HEK293 (cell line): Measurements from ENCODE around the gene PLA2G4A.

Experiments used
- CTCF ChIA-PET: fragments of 350-600 bp; formaldehyde crosslinking; extraction: SDS; loops from one replicate; lab custom pipeline; 2021; ENCODE audit warnings: antibody characterized with exemption; lab: Yijun Ruan, JAX
- POLR2A ChIA-PET: fragments of 300-600 bp; formaldehyde crosslinking; extraction: SDS; loops from one replicate; lab custom pipeline; 2020; ENCODE audit warnings: antibody characterized with exemption, inconsistent platforms; lab: Yijun Ruan, JAX
- H3K27ac ChIP-seq: fragments of 200-500 bp; sonication (Bioruptor generic); 2 replicates; pipeline ENCODE4 v1.5.1; 2014; ENCODE audit warnings: low read depth, low read length, control low read depth, inconsistent platforms; ENCODE audit errors: extremely low read depth
- H3K36me3 ChIP-seq, 2 experiments: fragments of 200-500 bp in 1 of 2; sonication (Bioruptor generic) in 1 of 2; 1 replicate in 1 of 2; 2 replicates in 1 of 2; pipeline ENCODE4 v1.5.1; 2014 to 2017; ENCODE audit warnings: inconsistent platforms in 2 of 2, low read length in 2 of 2; ENCODE audit not compliant: control insufficient read depth in 2 of 2, insufficient read depth in 1 of 2
- H3K4me1 ChIP-seq: fragments of 200-500 bp; sonication (Bioruptor generic); 2 replicates; pipeline ENCODE4 v1.5.1; 2014; ENCODE audit warnings: mild to moderate bottlenecking, low read length, inconsistent platforms; ENCODE audit not compliant: control insufficient read depth, insufficient read depth
- H3K4me3 ChIP-seq: 2 replicates; pipeline ENCODE4 v1.5.1; 2011; ENCODE audit warnings: low read depth, mild to moderate bottlenecking, control low read depth, low read length, moderate library complexity
- H3K9me3 ChIP-seq: fragments of 200-500 bp; sonication (Bioruptor generic); 2 replicates; pipeline ENCODE4 v1.5.1; 2014; ENCODE audit warnings: low read depth, low read length, inconsistent platforms; ENCODE audit not compliant: control insufficient read depth, insufficient read depth
- BCL11B ChIP-seq: fragments of 450-650 bp; formaldehyde crosslinking; IDR thresholded peaks from 2 replicates; pipeline ENCODE4 v1.5.1; 2016; ENCODE audit warnings: low read depth, missing biosample characterization, missing genetic modification characterization
- HOXA7 ChIP-seq: sonication (generic); formaldehyde crosslinking; IDR thresholded peaks from 2 replicates; pipeline ENCODE4 v1.8.1; 2022; ENCODE audit warnings: missing genetic modification reagents, borderline replicate concordance
- HOXC10 ChIP-seq: sonication (generic); formaldehyde crosslinking; IDR thresholded peaks from 2 replicates; pipeline ENCODE4 v1.8.1; 2023; ENCODE audit warnings: mild to moderate bottlenecking, missing genetic modification reagents
- KLF10 ChIP-seq: fragments of 450-650 bp; IDR thresholded peaks from 2 replicates; pipeline ENCODE4 v1.5.1; 2018; ENCODE audit warnings: missing biosample characterization, mild to moderate bottlenecking, missing genetic modification characterization
- SCRT2 ChIP-seq: fragments of 450-650 bp; formaldehyde crosslinking; IDR thresholded peaks from 2 replicates; pipeline ENCODE4 v1.5.1; 2016; ENCODE audit warnings: missing biosample characterization, missing genetic modification characterization
- ZNF112 ChIP-seq: fragments of 450-650 bp; formaldehyde crosslinking; IDR thresholded peaks from 2 replicates; pipeline ENCODE4 v1.5.0; 2017; ENCODE audit warnings: missing biosample characterization, missing genetic modification characterization
- ZNF133 ChIP-seq: fragments of 450-650 bp; formaldehyde crosslinking; IDR thresholded peaks from 2 replicates; pipeline ENCODE4 v1.5.1; 2016; ENCODE audit warnings: missing biosample characterization, missing genetic modification characterization
- ZNF140 ChIP-seq: fragments of 450-650 bp; formaldehyde crosslinking; IDR thresholded peaks from 2 replicates; pipeline ENCODE4 v1.5.1; 2016; ENCODE audit warnings: missing biosample characterization, missing genetic modification characterization
- ZNF175 ChIP-seq: fragments of 450-650 bp; formaldehyde crosslinking; IDR thresholded peaks from 2 replicates; pipeline ENCODE4 v1.5.1; 2016; ENCODE audit warnings: missing biosample characterization, missing genetic modification characterization
- ZNF2 ChIP-seq: fragments of 450-650 bp; formaldehyde crosslinking; IDR thresholded peaks from 2 replicates; pipeline ENCODE4 v1.5.1; 2016; ENCODE audit warnings: missing biosample characterization, missing genetic modification characterization
- ZNF211 ChIP-seq: fragments of 450-650 bp; formaldehyde crosslinking; IDR thresholded peaks from 2 replicates; pipeline ENCODE4 v1.5.1; 2016; ENCODE audit warnings: low read depth, missing biosample characterization, missing genetic modification characterization
- ZNF221 ChIP-seq: fragments of 450-650 bp; formaldehyde crosslinking; IDR thresholded peaks from 2 replicates; pipeline ENCODE4 v1.5.1; 2017; ENCODE audit warnings: missing biosample characterization, missing genetic modification characterization, borderline replicate concordance
- ZNF248 ChIP-seq: fragments of 450-650 bp; formaldehyde crosslinking; IDR thresholded peaks from 2 replicates; pipeline ENCODE4 v1.5.1; 2017; ENCODE audit warnings: missing biosample characterization, missing genetic modification characterization
- ZNF426 ChIP-seq: fragments of 450-650 bp; formaldehyde crosslinking; IDR thresholded peaks from 2 replicates; pipeline ENCODE4 v1.5.1; 2017; ENCODE audit warnings: missing biosample characterization, missing genetic modification characterization, mild to moderate bottlenecking, inconsistent platforms, moderate library complexity
- ZNF555 ChIP-seq: fragments of 450-650 bp; formaldehyde crosslinking; conservative IDR thresholded peaks from 2 replicates; pipeline ENCODE4 v1.5.1; 2017; ENCODE audit warnings: missing biosample characterization, mild to moderate bottlenecking, missing genetic modification characterization, inconsistent platforms
- ZNF558 ChIP-seq: fragments of 450-650 bp; formaldehyde crosslinking; IDR thresholded peaks from 2 replicates; pipeline ENCODE4 v1.5.1; 2016; ENCODE audit warnings: missing biosample characterization, missing genetic modification characterization
- ZNF561 ChIP-seq: fragments of 450-650 bp; IDR thresholded peaks from 2 replicates; pipeline ENCODE4 v1.5.1; 2018; ENCODE audit warnings: missing biosample characterization, missing genetic modification characterization, borderline replicate concordance
- ZNF660 ChIP-seq: fragments of 450-650 bp; IDR thresholded peaks from 2 replicates; pipeline ENCODE4 v1.5.1; 2018; ENCODE audit warnings: missing biosample characterization, mild to moderate bottlenecking, missing genetic modification characterization
- ZNF707 ChIP-seq: fragments of 450-650 bp; formaldehyde crosslinking; IDR thresholded peaks from 2 replicates; pipeline ENCODE4 v1.5.1; 2016; ENCODE audit warnings: missing biosample characterization, missing genetic modification characterization
- ZNF785 ChIP-seq: fragments of 450-650 bp; formaldehyde crosslinking; IDR thresholded peaks from 2 replicates; pipeline ENCODE4 v1.5.1; 2016; ENCODE audit warnings: missing biosample characterization, missing genetic modification characterization
- TF ChIP-seq, protein P1 (sequence below): fragments of 450-650 bp; formaldehyde crosslinking; IDR thresholded peaks from 2 replicates; pipeline ENCODE4 v1.5.1; 2017; ENCODE audit warnings: missing biosample characterization, missing genetic modification characterization
- TF ChIP-seq, protein P2 (sequence below): fragments of 450-650 bp; formaldehyde crosslinking; IDR thresholded peaks from 2 replicates; pipeline ENCODE4 v1.5.1; 2016; ENCODE audit warnings: missing biosample characterization, missing genetic modification characterization
- TF ChIP-seq, protein P3 (sequence below): fragments of 450-650 bp; formaldehyde crosslinking; IDR thresholded peaks from 2 replicates; pipeline ENCODE4 v1.5.1; 2017; ENCODE audit warnings: missing biosample characterization, missing genetic modification characterization

The PLA2G4A gene

DNA sequence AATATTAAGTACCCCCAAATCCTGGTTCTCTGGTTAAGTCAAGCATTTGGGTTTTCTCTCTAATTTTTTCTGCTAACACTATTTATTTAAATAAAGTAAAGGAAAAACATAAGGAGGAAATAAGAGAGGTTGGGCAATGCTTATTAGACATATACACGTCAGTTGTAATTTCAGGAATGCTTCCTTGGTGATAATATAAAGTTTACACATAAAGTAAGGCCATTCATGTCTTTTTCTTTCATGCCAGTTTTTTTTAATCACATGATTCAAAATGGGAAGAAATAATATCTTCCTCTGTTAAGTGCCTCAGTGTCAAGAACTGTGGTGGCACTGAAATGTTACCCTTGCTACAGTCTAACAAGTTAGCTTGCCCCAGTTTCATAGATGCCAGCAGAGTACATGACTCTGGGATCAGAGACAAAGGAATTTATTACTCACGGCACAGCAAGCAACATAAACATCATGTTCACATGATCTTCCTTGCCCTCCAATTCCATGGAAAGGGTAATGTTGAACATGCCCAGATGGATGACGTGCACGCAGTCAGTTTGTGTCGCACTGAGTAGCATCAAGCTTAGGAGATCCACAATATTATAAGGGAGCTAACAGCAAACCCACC lies 184.9 kb downstream of the PLA2G4A start (continued):
- no peak for TF ChIP-seq ZNF785
- no peak for TF ChIP-seq HOXA7 (CRISPR knock-in tag)

DNA sequence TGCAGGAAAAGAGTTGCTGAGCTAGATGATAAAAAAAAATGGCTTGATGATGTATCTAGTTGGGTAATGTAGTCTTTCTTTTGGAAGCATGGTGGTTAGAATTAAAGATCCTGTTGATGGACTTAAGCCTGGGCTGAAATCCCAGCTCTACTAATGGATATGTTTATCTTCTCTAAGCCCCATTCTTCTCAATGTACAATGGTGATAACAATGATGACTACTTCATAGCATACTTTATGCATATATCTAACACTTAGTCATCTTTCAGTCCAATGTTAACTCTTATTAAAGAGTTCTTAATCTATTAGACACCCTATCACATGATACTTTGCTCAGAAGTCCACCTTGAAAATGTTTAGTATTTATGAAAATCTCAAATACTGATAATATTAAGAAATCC lies 189.5 kb downstream of the PLA2G4A start:
- POLR2A ChIA-PET, result no interaction called here
- TF ChIP-seq ZNF248 (no peak), ZNF426 (tag by site-specific recombination) (no peak), BCL11B (no peak), ZNF707 (tag by site-specific recombination) (no peak), ZNF558 (tag by site-specific recombination) (no peak), ZNF555 (tag by site-specific recombination) (no peak), ZNF211 (tag by site-specific recombination) (no peak), ZNF140 (tag by site-specific recombination) (no peak), ZNF221 (no peak)
- TF ChIP-seq, protein P1, sequence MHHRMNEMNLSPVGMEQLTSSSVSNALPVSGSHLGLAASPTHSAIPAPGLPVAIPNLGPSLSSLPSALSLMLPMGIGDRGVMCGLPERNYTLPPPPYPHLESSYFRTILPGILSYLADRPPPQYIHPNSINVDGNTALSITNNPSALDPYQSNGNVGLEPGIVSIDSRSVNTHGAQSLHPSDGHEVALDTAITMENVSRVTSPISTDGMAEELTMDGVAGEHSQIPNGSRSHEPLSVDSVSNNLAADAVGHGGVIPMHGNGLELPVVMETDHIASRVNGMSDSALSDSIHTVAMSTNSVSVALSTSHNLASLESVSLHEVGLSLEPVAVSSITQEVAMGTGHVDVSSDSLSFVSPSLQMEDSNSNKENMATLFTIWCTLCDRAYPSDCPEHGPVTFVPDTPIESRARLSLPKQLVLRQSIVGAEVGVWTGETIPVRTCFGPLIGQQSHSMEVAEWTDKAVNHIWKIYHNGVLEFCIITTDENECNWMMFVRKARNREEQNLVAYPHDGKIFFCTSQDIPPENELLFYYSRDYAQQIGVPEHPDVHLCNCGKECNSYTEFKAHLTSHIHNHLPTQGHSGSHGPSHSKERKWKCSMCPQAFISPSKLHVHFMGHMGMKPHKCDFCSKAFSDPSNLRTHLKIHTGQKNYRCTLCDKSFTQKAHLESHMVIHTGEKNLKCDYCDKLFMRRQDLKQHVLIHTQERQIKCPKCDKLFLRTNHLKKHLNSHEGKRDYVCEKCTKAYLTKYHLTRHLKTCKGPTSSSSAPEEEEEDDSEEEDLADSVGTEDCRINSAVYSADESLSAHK (tag by site-specific recombination), result no peak
- TF ChIP-seq, protein P2, sequence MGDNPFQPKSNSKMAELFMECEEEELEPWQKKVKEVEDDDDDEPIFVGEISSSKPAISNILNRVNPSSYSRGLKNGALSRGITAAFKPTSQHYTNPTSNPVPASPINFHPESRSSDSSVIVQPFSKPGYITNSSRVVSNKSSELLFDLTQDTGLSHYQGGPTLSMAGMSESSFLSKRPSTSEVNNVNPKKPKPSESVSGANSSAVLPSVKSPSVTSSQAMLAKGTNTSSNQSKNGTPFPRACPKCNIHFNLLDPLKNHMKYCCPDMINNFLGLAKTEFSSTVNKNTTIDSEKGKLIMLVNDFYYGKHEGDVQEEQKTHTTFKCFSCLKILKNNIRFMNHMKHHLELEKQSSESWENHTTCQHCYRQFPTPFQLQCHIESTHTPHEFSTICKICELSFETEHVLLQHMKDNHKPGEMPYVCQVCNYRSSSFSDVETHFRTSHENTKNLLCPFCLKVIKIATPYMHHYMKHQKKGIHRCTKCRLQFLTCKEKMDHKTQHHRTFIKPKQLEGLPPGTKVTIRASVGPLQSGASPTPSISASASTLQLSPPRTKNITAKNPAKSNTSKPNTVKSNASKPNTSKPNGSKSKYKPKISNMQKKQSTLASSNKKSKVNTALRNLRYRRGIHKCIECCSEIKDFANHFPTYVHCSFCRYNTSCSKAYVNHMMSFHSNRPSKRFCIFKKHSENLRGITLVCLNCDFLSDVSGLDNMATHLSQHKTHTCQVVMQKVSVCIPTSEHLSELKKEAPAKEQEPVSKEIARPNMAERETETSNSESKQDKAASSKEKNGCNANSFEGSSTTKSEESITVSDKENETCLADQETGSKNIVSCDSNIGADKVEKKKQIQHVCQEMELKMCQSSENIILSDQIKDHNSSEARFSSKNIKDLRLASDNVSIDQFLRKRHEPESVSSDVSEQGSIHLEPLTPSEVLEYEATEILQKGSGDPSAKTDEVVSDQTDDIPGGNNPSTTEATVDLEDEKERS (tag by site-specific recombination), result no peak
- H3K4me3 ChIP-seq, result no peak overlapping the region
- H3K27ac ChIP-seq, result no peak overlapping the region
- no peaks in the 10 kb centered on the region for H3K36me3 ChIP-seq
- H3K4me1 ChIP-seq, result no peaks in the 10 kb centered on the region
- CTCF ChIA-PET, result no interaction called here
- no peaks in the 10 kb centered on the region for H3K9me3 ChIP-seq

DNA sequence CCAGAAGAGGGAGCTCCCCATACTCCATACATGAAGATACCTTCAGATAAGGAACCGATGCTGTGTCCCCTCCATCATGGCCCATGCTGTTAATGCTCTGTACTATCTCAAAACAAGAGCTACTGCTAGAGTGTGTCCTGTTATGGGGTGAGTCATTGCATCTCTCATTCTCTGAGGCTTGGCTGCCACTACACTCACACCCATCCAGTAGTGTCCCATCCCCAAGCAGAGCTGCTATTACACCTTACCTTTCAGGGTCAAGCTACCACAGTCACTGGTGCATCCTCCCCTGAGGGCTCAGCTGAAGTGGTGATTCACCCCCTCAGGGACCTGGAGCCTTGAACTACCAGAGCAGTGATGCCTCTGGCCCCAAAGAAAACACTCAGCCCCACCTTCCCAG lies 198.5 kb downstream of the PLA2G4A start:
- no peak overlapping the region for H3K4me3 ChIP-seq
- ChIA-PET POLR2A (no interaction called here), CTCF (no interaction called here)
- no peaks in the 10 kb centered on the region for H3K4me1 ChIP-seq
- TF ChIP-seq, protein P3, sequence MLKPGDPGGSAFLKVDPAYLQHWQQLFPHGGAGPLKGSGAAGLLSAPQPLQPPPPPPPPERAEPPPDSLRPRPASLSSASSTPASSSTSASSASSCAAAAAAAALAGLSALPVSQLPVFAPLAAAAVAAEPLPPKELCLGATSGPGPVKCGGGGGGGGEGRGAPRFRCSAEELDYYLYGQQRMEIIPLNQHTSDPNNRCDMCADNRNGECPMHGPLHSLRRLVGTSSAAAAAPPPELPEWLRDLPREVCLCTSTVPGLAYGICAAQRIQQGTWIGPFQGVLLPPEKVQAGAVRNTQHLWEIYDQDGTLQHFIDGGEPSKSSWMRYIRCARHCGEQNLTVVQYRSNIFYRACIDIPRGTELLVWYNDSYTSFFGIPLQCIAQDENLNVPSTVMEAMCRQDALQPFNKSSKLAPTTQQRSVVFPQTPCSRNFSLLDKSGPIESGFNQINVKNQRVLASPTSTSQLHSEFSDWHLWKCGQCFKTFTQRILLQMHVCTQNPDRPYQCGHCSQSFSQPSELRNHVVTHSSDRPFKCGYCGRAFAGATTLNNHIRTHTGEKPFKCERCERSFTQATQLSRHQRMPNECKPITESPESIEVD (tag by site-specific recombination), result no peak
- TF ChIP-seq ZNF175 (no peak), ZNF133 (tag by site-specific recombination) (no peak), KLF10 (no peak), ZNF555 (tag by site-specific recombination) (no peak), ZNF2 (no peak), ZNF561 (tag by site-specific recombination) (no peak), ZNF112 (tag by site-specific recombination) (no peak), ZNF660 (no peak), SCRT2 (no peak), HOXC10 (CRISPR knock-in tag) (no peak)
- no peaks in the 10 kb centered on the region for H3K9me3 ChIP-seq
- H3K27ac ChIP-seq, result no peak overlapping the region
- H3K36me3 ChIP-seq, result no peaks in the 10 kb centered on the region
